Nephron (organoid): ENCODE results near the gene LST1.
A peak's percentile ranks its signal among the peaks of the same experiment; 100 is the strongest.

Experiments used
- H3K27ac Mint-ChIP-seq, 3 experiments: 2 replicates each; pipeline ENCODE4 v1.8.0; 2020; ENCODE audit warnings: mixed read lengths in 3 of 3, mild to moderate bottlenecking in 2 of 3, moderate library complexity in 1 of 3
- H3K27me3 Mint-ChIP-seq: 2 replicates; pipeline ENCODE4 v1.8.0; 2021; ENCODE audit warnings: low read depth, mild to moderate bottlenecking, moderate library complexity, mixed read lengths
- H3K36me3 Mint-ChIP-seq: 2 replicates; pipeline ENCODE4 v1.8.0; 2020; ENCODE audit warnings: low read depth, mixed read lengths
- H3K4me1 Mint-ChIP-seq: 2 replicates; pipeline ENCODE4 v1.8.0; 2020; ENCODE audit warnings: mixed read lengths
- H3K4me3 Mint-ChIP-seq, 3 experiments: 2 replicates each; pipeline ENCODE4 v1.8.0; 2020; ENCODE audit warnings: mild to moderate bottlenecking in 3 of 3, mixed read lengths in 3 of 3, moderate library complexity in 2 of 3
- H3K9me3 Mint-ChIP-seq: 2 replicates; pipeline ENCODE4 v1.8.0; 2020; ENCODE audit warnings: mixed read lengths
- TF ChIP-seq, protein P1 (sequence below), 3 experiments: fragments of 200-600 bp; sonication (generic); IDR thresholded peaks; one replicate each; pipeline ENCODE4 v1.5.0; 2021; ENCODE audit warnings: antibody characterized with exemption in 3 of 3; ENCODE audit not compliant: unreplicated experiment in 3 of 3

The LST1 gene

DNA sequence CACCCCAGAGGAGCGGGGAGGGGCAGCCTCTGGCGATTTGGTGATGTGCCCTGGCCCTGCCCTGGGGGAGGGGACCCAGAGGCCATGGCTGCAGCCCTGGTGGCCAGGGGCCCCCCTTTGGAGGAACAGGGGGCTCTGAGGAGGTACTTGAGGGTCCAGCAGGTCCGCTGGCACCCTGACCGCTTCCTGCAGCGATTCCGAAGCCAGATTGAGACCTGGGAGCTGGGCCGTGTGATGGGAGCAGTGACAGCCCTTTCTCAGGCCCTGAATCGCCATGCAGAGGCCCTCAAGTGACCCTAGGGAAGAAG is 27.8 kb upstream of the LST1 start:
- Mint-ChIP-seq H3K36me3 (peaks cover 37% of the 10 kb centered on the region), H3K9me3 (no peaks in the 10 kb centered on the region), H3K27ac (no peak overlapping the region), H3K4me3 (no peak overlapping the region), H3K4me1 (no peaks in the 10 kb centered on the region), H3K27me3 (no peaks in the 10 kb centered on the region)
- TF ChIP-seq, protein P1, sequence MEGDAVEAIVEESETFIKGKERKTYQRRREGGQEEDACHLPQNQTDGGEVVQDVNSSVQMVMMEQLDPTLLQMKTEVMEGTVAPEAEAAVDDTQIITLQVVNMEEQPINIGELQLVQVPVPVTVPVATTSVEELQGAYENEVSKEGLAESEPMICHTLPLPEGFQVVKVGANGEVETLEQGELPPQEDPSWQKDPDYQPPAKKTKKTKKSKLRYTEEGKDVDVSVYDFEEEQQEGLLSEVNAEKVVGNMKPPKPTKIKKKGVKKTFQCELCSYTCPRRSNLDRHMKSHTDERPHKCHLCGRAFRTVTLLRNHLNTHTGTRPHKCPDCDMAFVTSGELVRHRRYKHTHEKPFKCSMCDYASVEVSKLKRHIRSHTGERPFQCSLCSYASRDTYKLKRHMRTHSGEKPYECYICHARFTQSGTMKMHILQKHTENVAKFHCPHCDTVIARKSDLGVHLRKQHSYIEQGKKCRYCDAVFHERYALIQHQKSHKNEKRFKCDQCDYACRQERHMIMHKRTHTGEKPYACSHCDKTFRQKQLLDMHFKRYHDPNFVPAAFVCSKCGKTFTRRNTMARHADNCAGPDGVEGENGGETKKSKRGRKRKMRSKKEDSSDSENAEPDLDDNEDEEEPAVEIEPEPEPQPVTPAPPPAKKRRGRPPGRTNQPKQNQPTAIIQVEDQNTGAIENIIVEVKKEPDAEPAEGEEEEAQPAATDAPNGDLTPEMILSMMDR (IDR thresholded peaks at IDR 0.05; ENCODE audit: unreplicated experiment in 3 of 3) = no peak

DNA sequence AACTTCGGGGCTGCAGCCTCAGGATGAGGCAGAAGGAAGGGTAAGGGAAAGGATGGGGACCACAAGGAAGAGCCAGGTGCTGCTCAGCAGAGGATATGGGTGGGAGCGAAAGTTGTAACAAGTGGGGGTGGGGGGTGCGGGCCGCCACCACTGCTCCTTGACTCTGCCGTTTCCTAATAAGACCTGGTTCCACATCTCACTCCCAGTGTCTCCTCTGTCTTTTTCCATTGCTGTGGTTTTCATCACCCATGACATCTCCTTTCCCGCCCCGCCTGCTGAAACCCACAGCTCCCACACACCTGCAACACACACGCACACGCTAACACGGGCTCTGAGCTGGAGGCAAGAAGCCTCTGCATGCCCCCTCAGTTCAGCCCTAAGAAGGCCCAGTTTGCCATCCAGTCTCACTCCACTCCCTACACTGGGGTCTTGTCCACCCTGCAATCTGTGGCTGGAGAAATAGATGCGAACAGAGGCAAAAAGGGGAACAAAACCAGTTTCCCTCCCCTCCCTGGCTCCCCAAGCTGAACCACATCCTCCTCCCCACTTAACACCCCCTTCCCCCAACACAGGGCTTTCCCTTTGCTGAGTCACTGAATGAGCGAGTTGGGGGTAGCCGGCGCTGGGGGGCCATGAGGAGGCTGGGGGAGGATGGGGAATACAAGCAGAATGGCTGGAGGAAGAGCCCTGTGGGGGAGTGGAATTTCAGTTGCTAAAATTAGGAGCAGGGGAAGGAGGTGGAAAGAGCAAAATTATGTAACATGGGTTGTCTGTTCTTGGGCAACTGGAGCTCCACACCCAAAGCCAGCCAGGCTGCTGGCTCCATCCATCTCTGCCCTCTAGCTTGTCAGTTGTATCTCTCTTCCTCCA is 27.2 kb upstream of the LST1 start:
- Mint-ChIP-seq H3K27me3 (no peaks in the 10 kb centered on the region), H3K4me3 (no peak overlapping the region), H3K4me1 (no peaks in the 10 kb centered on the region), H3K9me3 (no peaks in the 10 kb centered on the region), H3K36me3 (peaks cover 35% of the 10 kb centered on the region), H3K27ac (no peak overlapping the region)
- TF ChIP-seq, protein P1 (IDR thresholded peaks at IDR 0.05; ENCODE audit: unreplicated experiment in 3 of 3) = no peak

DNA sequence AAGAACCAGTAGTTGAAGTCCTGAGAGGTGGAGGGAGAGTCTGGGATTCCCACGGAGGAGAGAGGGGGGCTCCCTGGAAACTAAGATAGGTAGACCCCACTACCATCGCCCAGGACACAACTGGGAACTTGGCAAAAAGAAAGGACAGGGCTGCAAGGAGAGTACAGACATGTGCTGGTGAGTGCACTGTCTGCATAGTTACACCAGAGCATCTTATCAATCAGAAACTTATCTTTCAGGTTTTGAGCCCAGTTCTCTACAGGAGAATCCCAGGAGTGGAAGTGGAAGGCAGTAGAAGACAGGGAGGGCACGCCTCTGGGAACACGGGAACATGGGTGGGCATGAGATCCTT is 26.5 kb upstream of the LST1 start:
- Mint-ChIP-seq H3K4me1 (no peaks in the 10 kb centered on the region), H3K4me3 (no peak overlapping the region), H3K36me3 (peaks cover 34% of the 10 kb centered on the region), H3K27me3 (no peaks in the 10 kb centered on the region), H3K27ac (peak overlapping the region in 1 of 3 experiments; percentile 25), H3K9me3 (no peaks in the 10 kb centered on the region)
- TF ChIP-seq, protein P1 (IDR thresholded peaks at IDR 0.05; ENCODE audit: unreplicated experiment in 3 of 3) = no peak

DNA sequence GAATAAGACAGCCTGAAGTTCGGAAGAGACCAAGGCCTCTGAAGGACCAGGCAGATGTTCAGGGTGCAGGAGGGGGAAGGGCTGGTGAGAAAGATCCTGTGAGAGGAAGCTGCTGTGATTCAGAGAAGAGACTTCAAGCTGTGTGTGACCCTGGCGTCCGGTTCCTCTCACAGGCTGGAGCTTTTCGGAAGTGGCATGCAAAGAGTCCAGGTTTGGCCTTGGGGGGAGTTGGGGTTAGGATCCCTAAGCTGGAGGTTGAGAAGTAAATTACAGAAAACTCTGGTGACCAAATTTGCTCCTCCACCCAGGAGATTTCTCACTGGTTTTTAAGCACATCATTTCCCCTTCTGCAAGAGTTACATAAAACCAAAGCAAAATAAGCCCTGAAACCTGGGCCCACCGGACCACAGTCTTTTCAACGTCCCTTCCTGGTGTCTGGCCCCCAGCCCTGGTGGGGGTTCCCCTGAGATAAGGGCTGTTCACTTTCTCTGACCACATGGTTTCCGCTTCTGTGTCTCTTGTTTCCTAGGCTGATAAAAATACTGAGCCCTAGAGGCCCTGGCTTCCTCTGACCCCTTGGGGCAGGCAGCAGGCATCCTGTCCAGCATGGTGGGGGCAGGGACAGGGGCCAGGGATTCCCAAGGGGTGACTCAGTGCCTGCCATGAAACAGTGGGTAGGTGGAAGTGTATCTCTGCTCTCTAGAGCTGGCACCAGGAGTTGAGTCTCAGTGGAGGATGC is 25.9 kb upstream of the LST1 start:
- Mint-ChIP-seq H3K36me3 (peaks cover 31% of the 10 kb centered on the region), H3K4me3 (no peak overlapping the region), H3K4me1 (no peaks in the 10 kb centered on the region), H3K27me3 (no peaks in the 10 kb centered on the region), H3K9me3 (no peaks in the 10 kb centered on the region), H3K27ac (peak overlapping the region; percentile 1 to 25 (median 4))
- TF ChIP-seq, protein P1 (IDR thresholded peaks at IDR 0.05; ENCODE audit: unreplicated experiment in 3 of 3) = no peak

DNA sequence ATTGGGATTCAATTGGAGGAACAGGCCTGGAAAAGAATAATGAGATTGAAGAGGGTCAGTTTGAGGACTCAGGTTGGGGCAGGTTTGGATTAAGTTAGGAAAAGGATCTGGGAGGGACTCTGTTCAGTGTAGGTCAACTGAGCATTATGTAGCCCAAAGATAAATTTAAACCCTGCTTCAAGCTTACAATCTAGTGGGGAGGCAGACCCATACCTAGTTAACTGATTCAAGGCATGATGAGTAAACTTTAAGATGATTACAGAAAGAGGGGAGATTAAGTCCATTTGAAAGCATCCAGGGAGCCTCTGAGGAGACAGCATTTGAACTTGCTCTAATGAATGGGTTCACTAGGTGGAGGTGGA is 25.4 kb upstream of the LST1 start:
- Mint-ChIP-seq H3K36me3 (peaks cover 31% of the 10 kb centered on the region), H3K4me3 (no peak overlapping the region), H3K27me3 (no peaks in the 10 kb centered on the region), H3K4me1 (no peaks in the 10 kb centered on the region), H3K27ac (peak overlapping the region; percentile 1 to 16 (median 4)), H3K9me3 (no peaks in the 10 kb centered on the region)
- TF ChIP-seq, protein P1 (IDR thresholded peaks at IDR 0.05; ENCODE audit: unreplicated experiment in 3 of 3) = no peak
